OCI-LY7 (cell line): ENCODE measurements around the gene TNS3. TPM values are rescaled to one million over a fixed set of nuclear protein-coding genes. Genes with fewer than 3 reads are reported as not detected.

Experiments used
- BruUV-seq: library from RNA; stranded (reverse); fragments of 400-500 nt; replicated peaks from 2 replicates; lab custom pipeline; 2021; lab: Mats Ljungman, UMichigan
- CTCF ChIA-PET: fragments of 300-600 bp; sonication (Branson Sonifier 250); formaldehyde crosslinking; loops from one replicate; lab custom pipeline; 2022; ENCODE audit warnings: antibody characterized with exemption; ENCODE audit not compliant: unreplicated experiment; lab: Charles Lee
- POLR2A ChIA-PET: fragments of 300-600 bp; sonication (Branson Sonifier 250); formaldehyde crosslinking; loops from one replicate; lab custom pipeline; 2022; ENCODE audit warnings: antibody characterized with exemption; lab: Charles Lee
- DNase-seq: peaks from one replicate; pipeline ENCODE4 v3.0.0-alpha.2; 2015; ENCODE audit warnings: low spot score
- H2AFZ ChIP-seq: fragments of 200-600 bp; sonication (generic), shearing (Covaris generic); 2 replicates; pipeline ENCODE4 v1.6.1; 2014; ENCODE audit warnings: mild to moderate bottlenecking, antibody characterized with exemption, low read length, moderate library complexity
- H3K27ac ChIP-seq: fragments of 200-600 bp; sonication (generic); 2 replicates; pipeline ENCODE4 v1.5.1; 2014; ENCODE audit warnings: mixed run types, low read depth, mild to moderate bottlenecking, moderate library complexity, low read length, inconsistent platforms; ENCODE audit not compliant: poor library complexity, severe bottlenecking
- H3K36me3 ChIP-seq: fragments of 200-600 bp; sonication (generic); 2 replicates; pipeline ENCODE4 v1.6.1; 2014; ENCODE audit warnings: mild to moderate bottlenecking, antibody characterized with exemption, low read length, moderate library complexity, mixed read lengths; ENCODE audit not compliant: insufficient read depth
- H3K4me1 ChIP-seq: fragments of 200-600 bp; sonication (generic); 2 replicates; pipeline ENCODE4 v1.5.1; 2014; ENCODE audit warnings: mild to moderate bottlenecking, low read length; ENCODE audit not compliant: insufficient read depth, poor library complexity, severe bottlenecking
- H3K4me2 ChIP-seq: fragments of 200-600 bp; sonication (generic); 2 replicates; pipeline ENCODE4 v1.6.1; 2014; ENCODE audit warnings: mild to moderate bottlenecking, low read length
- H3K4me3 ChIP-seq: fragments of 200-600 bp; sonication (generic); 2 replicates; pipeline ENCODE4 v1.5.1; 2014; ENCODE audit warnings: mild to moderate bottlenecking, low read depth, low read length; ENCODE audit not compliant: poor library complexity, severe bottlenecking
- H3K79me2 ChIP-seq: fragments of 200-600 bp; sonication (generic); 2 replicates; pipeline ENCODE4 v1.6.1; 2016; ENCODE audit warnings: low read depth, mild to moderate bottlenecking, low read length, moderate library complexity, mixed read lengths; ENCODE audit not compliant: insufficient read depth
- H3K9me2 ChIP-seq: fragments of 200-600 bp; sonication (generic); 2 replicates; pipeline ENCODE4 v1.6.1; 2016; ENCODE audit warnings: mild to moderate bottlenecking, low read length, mixed read lengths; ENCODE audit not compliant: insufficient read depth
- H3K9me3 ChIP-seq: fragments of 200-600 bp; sonication (generic); 2 replicates; pipeline ENCODE4 v1.6.1; 2014; ENCODE audit warnings: mild to moderate bottlenecking, mixed run types, low read length, mixed read lengths
- H4K20me1 ChIP-seq: fragments of 200-600 bp; sonication (generic); 2 replicates; pipeline ENCODE4 v1.6.1; 2014; ENCODE audit warnings: mild to moderate bottlenecking, antibody characterized with exemption, low read length, moderate library complexity, mixed read lengths; ENCODE audit not compliant: insufficient read depth
- CTCF ChIP-seq: fragments of 200-600 bp; sonication (generic); conservative IDR thresholded peaks from 2 replicates; pipeline ENCODE4 v1.5.1; 2014; ENCODE audit warnings: mild to moderate bottlenecking, antibody characterized with exemption, low read length, moderate library complexity, mixed read lengths
- EZH2phosphoT487 ChIP-seq: fragments of 200-600 bp; sonication (generic); IDR thresholded peaks from 2 replicates; pipeline ENCODE4 v1.6.1; 2018; ENCODE audit warnings: low read depth, borderline replicate concordance, mild to moderate bottlenecking, mixed run types, antibody characterized with exemption, low read length, moderate library complexity, mixed read lengths
- intact Hi-C: fragments of 100-400 bp; cut with micrococcal nuclease; formaldehyde crosslinking; loops from one replicate; pipeline ENCODE4 v1.10.0; 2022; ENCODE audit not compliant: unreplicated experiment
- total RNA-seq, 2 experiments: library from RNA; depleted of rRNA in 1 of 2; stranded (reverse); fragments of >200 nt in 1 of 2; shearing (Covaris generic) in 1 of 2; gene quantifications; 2 replicates each; pipeline ENCODE4 v1.2.3, GENCODE V29; 2014 to 2022

TNS3 gene
- total RNA-seq, 2 experiments from 2014 or later: 9.5 to 42.1 TPM

GRCh38 chr7:47480576-47481538, 101.1 kb downstream of the TNS3 start:
- TF ChIP-seq CTCF: no peak
- no peak for TF ChIP-seq EZH2phosphoT487
- no peak for DNase-seq
- Histone ChIP-seq H4K20me1 (no peaks in the 10 kb centered on the region), H3K27ac (peak overlapping the region; percentile 16), H2AFZ (no peak overlapping the region), H3K9me2 (no peaks in the 10 kb centered on the region), H3K4me3 (no peak overlapping the region), H3K4me2 (peak overlapping the region; percentile 60), H3K79me2 (no peaks in the 10 kb centered on the region), H3K4me1 (peaks cover 33% of the 10 kb centered on the region), H3K36me3 (no peaks in the 10 kb centered on the region), H3K9me3 (no peaks in the 10 kb centered on the region)
- CTCF ChIA-PET: interaction anchor here (0.6 to 1.1 kb wide), 5 partner anchors 15 to 338 kb away, joined by 3 to 13 read pairs (median 4); no protein-coding TSS in a partner anchor
- BruUV-seq: no TSS peak
- intact Hi-C loops: loop anchor here (5.0 kb wide), 1 partner anchor 101 kb away; the partner anchor contains the start of gene TNS3
- POLR2A ChIA-PET: interaction anchor here (0.6 to 1.2 kb wide), 6 partner anchors 8 to 303 kb away, joined by 3 to 6 read pairs (median 4); no protein-coding TSS in a partner anchor

GRCh38 chr7:47479821-47480575, 101.9 kb downstream of the TNS3 start:
- Histone ChIP-seq H3K9me3 (no peaks in the 10 kb centered on the region), H3K4me3 (no peak overlapping the region), H3K9me2 (no peaks in the 10 kb centered on the region), H4K20me1 (no peaks in the 10 kb centered on the region), H3K4me2 (peak overlapping the region; percentile 60), H3K27ac (peak overlapping the region; percentile 16), H3K4me1 (peaks cover 33% of the 10 kb centered on the region), H3K36me3 (no peaks in the 10 kb centered on the region), H2AFZ (no peak overlapping the region), H3K79me2 (no peaks in the 10 kb centered on the region)
- TF ChIP-seq EZH2phosphoT487: no peak
- TF ChIP-seq CTCF: peak; percentile 45
- BruUV-seq: no TSS peak
- POLR2A ChIA-PET: interaction anchor here (0.6 to 1.2 kb wide), 6 partner anchors 9 to 304 kb away, joined by 3 to 6 read pairs (median 4); no protein-coding TSS in a partner anchor
- CTCF ChIA-PET: interaction anchor here (0.6 to 0.7 kb wide), 4 partner anchors 101 to 339 kb away, joined by 3 to 13 read pairs (median 4); no protein-coding TSS in a partner anchor
- peak; percentile 57 for DNase-seq
- intact Hi-C loops: loop anchor here (5.0 kb wide), 1 partner anchor 102 kb away; the partner anchor contains the start of gene TNS3
